Measurements from ENCODE around the gene KLF15.

DNA sequence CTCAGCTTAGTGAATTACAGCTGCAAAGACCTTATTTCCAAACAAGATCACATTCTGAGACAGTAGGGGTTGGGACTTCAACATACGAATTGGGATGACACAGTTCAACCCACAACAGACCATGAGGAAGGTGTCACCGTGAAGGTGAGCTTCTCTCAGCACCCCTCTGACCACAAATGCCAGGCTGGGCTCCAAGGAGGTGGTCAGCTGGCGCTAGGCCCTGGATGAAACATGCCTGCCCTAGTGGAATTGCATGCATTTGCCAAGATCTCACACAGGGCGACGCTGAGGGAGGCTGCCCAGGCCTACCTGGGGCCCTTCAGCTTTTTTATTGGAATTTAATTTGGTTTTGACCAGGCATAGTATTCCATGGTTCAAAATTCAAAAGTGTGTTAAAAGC lies 39.3 kb upstream of the KLF15 start:
- TF ChIP-seq, protein P1, sequence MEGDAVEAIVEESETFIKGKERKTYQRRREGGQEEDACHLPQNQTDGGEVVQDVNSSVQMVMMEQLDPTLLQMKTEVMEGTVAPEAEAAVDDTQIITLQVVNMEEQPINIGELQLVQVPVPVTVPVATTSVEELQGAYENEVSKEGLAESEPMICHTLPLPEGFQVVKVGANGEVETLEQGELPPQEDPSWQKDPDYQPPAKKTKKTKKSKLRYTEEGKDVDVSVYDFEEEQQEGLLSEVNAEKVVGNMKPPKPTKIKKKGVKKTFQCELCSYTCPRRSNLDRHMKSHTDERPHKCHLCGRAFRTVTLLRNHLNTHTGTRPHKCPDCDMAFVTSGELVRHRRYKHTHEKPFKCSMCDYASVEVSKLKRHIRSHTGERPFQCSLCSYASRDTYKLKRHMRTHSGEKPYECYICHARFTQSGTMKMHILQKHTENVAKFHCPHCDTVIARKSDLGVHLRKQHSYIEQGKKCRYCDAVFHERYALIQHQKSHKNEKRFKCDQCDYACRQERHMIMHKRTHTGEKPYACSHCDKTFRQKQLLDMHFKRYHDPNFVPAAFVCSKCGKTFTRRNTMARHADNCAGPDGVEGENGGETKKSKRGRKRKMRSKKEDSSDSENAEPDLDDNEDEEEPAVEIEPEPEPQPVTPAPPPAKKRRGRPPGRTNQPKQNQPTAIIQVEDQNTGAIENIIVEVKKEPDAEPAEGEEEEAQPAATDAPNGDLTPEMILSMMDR (conservative IDR thresholded peaks at IDR 0.05; ENCODE audit: low read depth in 2 of 2) = no peak
- TF ChIP-seq, protein P2, sequence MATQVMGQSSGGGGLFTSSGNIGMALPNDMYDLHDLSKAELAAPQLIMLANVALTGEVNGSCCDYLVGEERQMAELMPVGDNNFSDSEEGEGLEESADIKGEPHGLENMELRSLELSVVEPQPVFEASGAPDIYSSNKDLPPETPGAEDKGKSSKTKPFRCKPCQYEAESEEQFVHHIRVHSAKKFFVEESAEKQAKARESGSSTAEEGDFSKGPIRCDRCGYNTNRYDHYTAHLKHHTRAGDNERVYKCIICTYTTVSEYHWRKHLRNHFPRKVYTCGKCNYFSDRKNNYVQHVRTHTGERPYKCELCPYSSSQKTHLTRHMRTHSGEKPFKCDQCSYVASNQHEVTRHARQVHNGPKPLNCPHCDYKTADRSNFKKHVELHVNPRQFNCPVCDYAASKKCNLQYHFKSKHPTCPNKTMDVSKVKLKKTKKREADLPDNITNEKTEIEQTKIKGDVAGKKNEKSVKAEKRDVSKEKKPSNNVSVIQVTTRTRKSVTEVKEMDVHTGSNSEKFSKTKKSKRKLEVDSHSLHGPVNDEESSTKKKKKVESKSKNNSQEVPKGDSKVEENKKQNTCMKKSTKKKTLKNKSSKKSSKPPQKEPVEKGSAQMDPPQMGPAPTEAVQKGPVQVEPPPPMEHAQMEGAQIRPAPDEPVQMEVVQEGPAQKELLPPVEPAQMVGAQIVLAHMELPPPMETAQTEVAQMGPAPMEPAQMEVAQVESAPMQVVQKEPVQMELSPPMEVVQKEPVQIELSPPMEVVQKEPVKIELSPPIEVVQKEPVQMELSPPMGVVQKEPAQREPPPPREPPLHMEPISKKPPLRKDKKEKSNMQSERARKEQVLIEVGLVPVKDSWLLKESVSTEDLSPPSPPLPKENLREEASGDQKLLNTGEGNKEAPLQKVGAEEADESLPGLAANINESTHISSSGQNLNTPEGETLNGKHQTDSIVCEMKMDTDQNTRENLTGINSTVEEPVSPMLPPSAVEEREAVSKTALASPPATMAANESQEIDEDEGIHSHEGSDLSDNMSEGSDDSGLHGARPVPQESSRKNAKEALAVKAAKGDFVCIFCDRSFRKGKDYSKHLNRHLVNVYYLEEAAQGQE (IDR thresholded peaks at IDR 0.05; ENCODE audit: unreplicated experiment) = no peak
- TF ChIP-seq, protein P3, sequence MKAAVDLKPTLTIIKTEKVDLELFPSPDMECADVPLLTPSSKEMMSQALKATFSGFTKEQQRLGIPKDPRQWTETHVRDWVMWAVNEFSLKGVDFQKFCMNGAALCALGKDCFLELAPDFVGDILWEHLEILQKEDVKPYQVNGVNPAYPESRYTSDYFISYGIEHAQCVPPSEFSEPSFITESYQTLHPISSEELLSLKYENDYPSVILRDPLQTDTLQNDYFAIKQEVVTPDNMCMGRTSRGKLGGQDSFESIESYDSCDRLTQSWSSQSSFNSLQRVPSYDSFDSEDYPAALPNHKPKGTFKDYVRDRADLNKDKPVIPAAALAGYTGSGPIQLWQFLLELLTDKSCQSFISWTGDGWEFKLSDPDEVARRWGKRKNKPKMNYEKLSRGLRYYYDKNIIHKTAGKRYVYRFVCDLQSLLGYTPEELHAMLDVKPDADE (IDR thresholded peaks at IDR 0.05) = no peak
- no peak for TF ChIP-seq NANOG (IDR thresholded peaks at IDR 0.05; ENCODE audit: borderline replicate concordance)
- TF ChIP-seq POLR2AphosphoS5 (IDR thresholded peaks at IDR 0.05; ENCODE audit: low read depth) = no peak
